ENCODE results near the gene PCNT. TPM values are rescaled to one million over a fixed set of nuclear protein-coding genes. Genes with fewer than 3 reads are reported as not detected.
"Not testable (repeated sequence)": the region's sequence is repeated elsewhere in the genome, so short reads cannot be mapped to it uniquely, and the experiment has no call there.

Gene PCNT
- total RNA-seq, 1 donor, result 19.2 TPM

GRCh38 chr21:46441961-46442498 lies 118.1 kb downstream of the PCNT start:
- DNase-seq (ENCODE audit: insufficient read length, low spot score, missing footprints), result no peak
- no peak overlapping the region for H3K4me3 ChIP-seq (ENCODE audit: insufficient read depth, low read length)
- no peaks in the 10 kb centered on the region for H4K20me1 ChIP-seq (ENCODE audit: insufficient read depth, low read length)
- no peaks in the 10 kb centered on the region for H3K9me3 ChIP-seq (ENCODE audit: low read depth, low read length)
- H2AFZ ChIP-seq (ENCODE audit: low read length), result no peak overlapping the region
- no peak overlapping the region for H3K27ac ChIP-seq (ENCODE audit: low read depth, low read length)
- H3K79me2 ChIP-seq (ENCODE audit: insufficient read depth, low read length), result no peaks in the 10 kb centered on the region
- no peaks in the 10 kb centered on the region for H3K4me1 ChIP-seq (ENCODE audit: insufficient read depth, low read length)
- TF ChIP-seq CTCF (IDR thresholded peaks at IDR 0.05; ENCODE audit: extremely low read depth, low read depth, low read length), result no peak
- H3K27me3 ChIP-seq (ENCODE audit: insufficient read depth, low read length), result no peaks in the 10 kb centered on the region
- no peak overlapping the region for H3K4me2 ChIP-seq (ENCODE audit: insufficient read depth, low read length)
- peaks cover 69% of the 10 kb centered on the region for H3K36me3 ChIP-seq (ENCODE audit: insufficient read depth, low read length)

- H3K36me3 ChIP-seq (ENCODE audit: insufficient read depth, low read length), result peaks cover 64% of the 10 kb centered on the region
- H3K4me2 ChIP-seq (ENCODE audit: insufficient read depth, low read length), result no peak overlapping the region
- no peaks in the 10 kb centered on the region for H3K4me1 ChIP-seq (ENCODE audit: insufficient read depth, low read length)
- TF ChIP-seq CTCF (IDR thresholded peaks at IDR 0.05; ENCODE audit: extremely low read depth, low read depth, low read length), result no peak
- H3K79me2 ChIP-seq (ENCODE audit: insufficient read depth, low read length), result no peaks in the 10 kb centered on the region
- H4K20me1 ChIP-seq (ENCODE audit: insufficient read depth, low read length), result no peaks in the 10 kb centered on the region
- H3K9me3 ChIP-seq (ENCODE audit: low read depth, low read length), result no peaks in the 10 kb centered on the region
- no peak overlapping the region for H2AFZ ChIP-seq (ENCODE audit: low read length)
- DNase-seq (ENCODE audit: insufficient read length, low spot score, missing footprints), result no peak
- H3K27ac ChIP-seq (ENCODE audit: low read depth, low read length), result no peak overlapping the region
- no peak overlapping the region for H3K4me3 ChIP-seq (ENCODE audit: insufficient read depth, low read length)
- H3K27me3 ChIP-seq (ENCODE audit: insufficient read depth, low read length), result no peaks in the 10 kb centered on the region
These were observed 119.0 kb downstream of the PCNT start for GRCh38 chr21:46442938-46443337.

GRCh38 chr21:46443910-46444309 lies 120.0 kb downstream of the PCNT start:
- Histone ChIP-seq H3K9me3 (ENCODE audit: low read depth, low read length) (no peaks in the 10 kb centered on the region), H3K36me3 (ENCODE audit: insufficient read depth, low read length) (peaks cover 58% of the 10 kb centered on the region), H3K27ac (ENCODE audit: low read depth, low read length) (no peak overlapping the region), H3K79me2 (ENCODE audit: insufficient read depth, low read length) (no peaks in the 10 kb centered on the region), H4K20me1 (ENCODE audit: insufficient read depth, low read length) (no peaks in the 10 kb centered on the region), H2AFZ (ENCODE audit: low read length) (peak overlapping the region; percentile 41), H3K4me2 (ENCODE audit: insufficient read depth, low read length) (no peak overlapping the region), H3K27me3 (ENCODE audit: insufficient read depth, low read length) (no peaks in the 10 kb centered on the region), H3K4me1 (ENCODE audit: insufficient read depth, low read length) (no peaks in the 10 kb centered on the region), H3K4me3 (ENCODE audit: insufficient read depth, low read length) (no peak overlapping the region)
- no peak for TF ChIP-seq CTCF (IDR thresholded peaks at IDR 0.05; ENCODE audit: extremely low read depth, low read depth, low read length)
- no peak for DNase-seq (ENCODE audit: insufficient read length, low spot score, missing footprints)

GRCh38 chr21:46448108-46448507 lies 124.2 kb downstream of the PCNT start:
- Histone ChIP-seq H3K79me2 (ENCODE audit: insufficient read depth, low read length) (peaks cover 8% of the 10 kb centered on the region), H3K4me2 (ENCODE audit: insufficient read depth, low read length) (no peak overlapping the region), H2AFZ (ENCODE audit: low read length) (no peak overlapping the region), H3K36me3 (ENCODE audit: insufficient read depth, low read length) (peaks cover 19% of the 10 kb centered on the region), H3K27ac (ENCODE audit: low read depth, low read length) (no peak overlapping the region), H3K4me1 (ENCODE audit: insufficient read depth, low read length) (no peaks in the 10 kb centered on the region), H3K9me3 (ENCODE audit: low read depth, low read length) (no peaks in the 10 kb centered on the region), H3K4me3 (ENCODE audit: insufficient read depth, low read length) (no peak overlapping the region), H4K20me1 (ENCODE audit: insufficient read depth, low read length) (peaks cover 3% of the 10 kb centered on the region), H3K27me3 (ENCODE audit: insufficient read depth, low read length) (no peaks in the 10 kb centered on the region)
- DNase-seq (ENCODE audit: insufficient read length, low spot score, missing footprints), result peak; percentile 27
- no peak for TF ChIP-seq CTCF (IDR thresholded peaks at IDR 0.05; ENCODE audit: extremely low read depth, low read depth, low read length)

- Histone ChIP-seq H3K79me2 (ENCODE audit: insufficient read depth, low read length) (peaks cover 12% of the 10 kb centered on the region), H3K36me3 (ENCODE audit: insufficient read depth, low read length) (peaks cover 17% of the 10 kb centered on the region)
- H3K4me3 ChIP-seq (ENCODE audit: insufficient read depth, low read length); H4K20me1 ChIP-seq (ENCODE audit: insufficient read depth, low read length); H3K27ac ChIP-seq (ENCODE audit: low read depth, low read length); H3K4me2 ChIP-seq (ENCODE audit: insufficient read depth, low read length); H2AFZ ChIP-seq (ENCODE audit: low read length); H3K9me3 ChIP-seq (ENCODE audit: low read depth, low read length); H3K4me1 ChIP-seq (ENCODE audit: insufficient read depth, low read length); H3K27me3 ChIP-seq (ENCODE audit: insufficient read depth, low read length); DNase-seq (ENCODE audit: insufficient read length, low spot score, missing footprints): not testable (repeated sequence)
These were observed 124.9 kb downstream of the PCNT start for GRCh38 chr21:46448855-46449254.
